H9 (cell line): Measurements from ENCODE around the gene RBM38. TPM values are rescaled to one million over a fixed set of nuclear protein-coding genes. Genes with fewer than 3 reads are reported as not detected.

Source experiments
- DNase-seq: peaks from one replicate; pipeline ENCODE4 v3.0.0-alpha.2; 2017
- H2AFZ ChIP-seq: one replicate; pipeline ENCODE4 v1.6.1; 2013; ENCODE audit warnings: mild to moderate bottlenecking, low read length, control low read depth, moderate library complexity
- H2AK5ac ChIP-seq: 2 replicates; pipeline ENCODE4 v1.6.1; 2013; ENCODE audit warnings: low read length, control low read depth, mixed read lengths; ENCODE audit not compliant: insufficient read length
- H2BK120ac ChIP-seq: one replicate; pipeline ENCODE4 v1.6.1; 2013; ENCODE audit warnings: low read depth, mild to moderate bottlenecking, low read length, control low read depth, inconsistent platforms; ENCODE audit not compliant: poor library complexity, severe bottlenecking
- H2BK12ac ChIP-seq: 2 replicates; pipeline ENCODE4 v1.6.1; 2013; ENCODE audit warnings: low read length, control low read depth, mixed read lengths, low read depth; ENCODE audit not compliant: insufficient read length
- H2BK15ac ChIP-seq: 2 replicates; pipeline ENCODE4 v1.6.1; 2013; ENCODE audit warnings: low read depth, low read length, control low read depth
- H2BK20ac ChIP-seq: one replicate; pipeline ENCODE4 v1.6.1; 2013; ENCODE audit warnings: low read depth, mild to moderate bottlenecking, low read length, control low read depth, inconsistent platforms; ENCODE audit not compliant: poor library complexity, severe bottlenecking
- H2BK5ac ChIP-seq: 2 replicates; pipeline ENCODE4 v1.6.1; 2013; ENCODE audit warnings: low read length, control low read depth, mixed read lengths; ENCODE audit not compliant: insufficient read length
- H3K14ac ChIP-seq: 2 replicates; pipeline ENCODE4 v1.6.1; 2013; ENCODE audit warnings: low read length, control low read depth; ENCODE audit not compliant: insufficient read depth
- H3K18ac ChIP-seq: 2 replicates; pipeline ENCODE4 v1.6.1; 2013; ENCODE audit warnings: low read depth, mild to moderate bottlenecking, mixed read lengths, low read length, control low read depth; ENCODE audit not compliant: insufficient read length
- H3K23ac ChIP-seq: 2 replicates; pipeline ENCODE4 v1.6.1; 2013; ENCODE audit warnings: low read length, control low read depth, mixed read lengths, low read depth; ENCODE audit not compliant: insufficient read length
- H3K23me2 ChIP-seq: 2 replicates; pipeline ENCODE4 v1.6.1; 2013; ENCODE audit warnings: low read depth, mild to moderate bottlenecking, mixed read lengths, low read length, control low read depth; ENCODE audit not compliant: insufficient read length, poor library complexity, severe bottlenecking
- H3K27ac ChIP-seq: 2 replicates; pipeline ENCODE4 v1.5.1; 2013; ENCODE audit warnings: low read length, control low read depth, mixed read lengths, low read depth; ENCODE audit not compliant: insufficient read length
- H3K27me3 ChIP-seq: 2 replicates; pipeline ENCODE4 v1.6.1; 2013; ENCODE audit warnings: low read length, control low read depth, inconsistent platforms; ENCODE audit not compliant: insufficient read depth
- H3K4ac ChIP-seq: 2 replicates; pipeline ENCODE4 v1.6.1; 2013; ENCODE audit warnings: low read depth, mild to moderate bottlenecking, control low read depth, inconsistent platforms, low read length, moderate library complexity
- H3K4me1 ChIP-seq: 2 replicates; pipeline ENCODE4 v1.6.1; 2013; ENCODE audit warnings: low read length, control low read depth, inconsistent platforms; ENCODE audit not compliant: insufficient read depth
- H3K4me2 ChIP-seq: 2 replicates; pipeline ENCODE4 v1.6.1; 2013; ENCODE audit warnings: low read length, control low read depth, mixed read lengths; ENCODE audit not compliant: insufficient read length, insufficient read depth
- H3K56ac ChIP-seq: 2 replicates; pipeline ENCODE4 v1.6.1; 2013; ENCODE audit warnings: low read depth, mild to moderate bottlenecking, mixed read lengths, low read length, control low read depth; ENCODE audit not compliant: insufficient read length
- H3K79me1 ChIP-seq: 2 replicates; pipeline ENCODE4 v1.6.1; 2013; ENCODE audit warnings: low read depth, mild to moderate bottlenecking, moderate library complexity, low read length, control low read depth, inconsistent platforms; ENCODE audit not compliant: insufficient read depth, poor library complexity, severe bottlenecking
- H3K79me2 ChIP-seq: 2 replicates; pipeline ENCODE4 v1.6.1; 2013; ENCODE audit warnings: low read length, control low read depth, inconsistent platforms; ENCODE audit not compliant: insufficient read depth
- H3K9ac ChIP-seq: 2 replicates; pipeline ENCODE4 v1.6.1; 2013; ENCODE audit warnings: low read length, control low read depth, mixed read lengths; ENCODE audit not compliant: insufficient read length; ENCODE audit errors: extremely low read depth
- H3K9me3 ChIP-seq: one replicate; pipeline ENCODE4 v1.6.1; 2013; ENCODE audit warnings: low read depth, low read length, inconsistent platforms; ENCODE audit not compliant: control insufficient read depth
- H3T11ph ChIP-seq: one replicate; pipeline ENCODE4 v1.6.1; 2013; ENCODE audit warnings: mild to moderate bottlenecking, low read length, control low read depth, inconsistent platforms
- H4K20me1 ChIP-seq: one replicate; pipeline ENCODE4 v1.6.1; 2013; ENCODE audit not compliant: control insufficient read depth, insufficient read length, insufficient read depth
- H4K5ac ChIP-seq: 2 replicates; pipeline ENCODE4 v1.6.1; 2013; ENCODE audit warnings: low read depth, mild to moderate bottlenecking, mixed read lengths, low read length, control low read depth; ENCODE audit not compliant: insufficient read length
- H4K8ac ChIP-seq: replicated peaks from 2 replicates; pipeline ENCODE4 v1.6.1; 2013; ENCODE audit warnings: low read length, control low read depth, mixed read lengths, low read depth; ENCODE audit not compliant: insufficient read length
- H4K91ac ChIP-seq: 2 replicates; pipeline ENCODE4 v1.6.1; 2013; ENCODE audit warnings: low read depth, mild to moderate bottlenecking, moderate library complexity, mixed read lengths, low read length, control low read depth; ENCODE audit not compliant: insufficient read length
- H3K27ac Mint-ChIP-seq, 3 experiments: 2 replicates in 2 of 3; 3 replicates in 1 of 3; pipeline ENCODE4 v1.8.0; 2020 to 2021; ENCODE audit warnings: mixed read lengths in 3 of 3, mild to moderate bottlenecking in 1 of 3, moderate library complexity in 1 of 3
- H3K27me3 Mint-ChIP-seq: 2 replicates; pipeline ENCODE4 v1.8.0; 2021; ENCODE audit warnings: low read depth, mild to moderate bottlenecking, moderate library complexity, mixed read lengths
- H3K36me3 Mint-ChIP-seq, 3 experiments: 2 replicates in 2 of 3; 3 replicates in 1 of 3; pipeline ENCODE4 v1.8.0; 2020 to 2021; ENCODE audit warnings: low read depth in 3 of 3, mixed read lengths in 3 of 3; ENCODE audit not compliant: insufficient read depth in 1 of 3
- H3K4me1 Mint-ChIP-seq, 2 experiments: 2 replicates each; pipeline ENCODE4 v1.8.0; 2020; ENCODE audit warnings: mixed read lengths in 2 of 2
- H3K4me3 Mint-ChIP-seq, 2 experiments: 2 replicates in 1 of 2; 3 replicates in 1 of 2; pipeline ENCODE4 v1.8.0; 2020 to 2021; ENCODE audit warnings: mild to moderate bottlenecking in 2 of 2, mixed read lengths in 2 of 2, moderate library complexity in 1 of 2
- H3K9me3 Mint-ChIP-seq, 2 experiments: 2 replicates in 1 of 2; 3 replicates in 1 of 2; pipeline ENCODE4 v1.8.0; 2020; ENCODE audit warnings: mild to moderate bottlenecking in 2 of 2, mixed read lengths in 2 of 2, moderate library complexity in 1 of 2
- WGBS: extraction: QIAGEN DNeasy Blood & Tissue Kit; methylation state at CpG from one replicate; pipeline ENCODE4 v1.1.7; 2013; ENCODE audit warnings: missing lambda C conversion rate, low lambda C conversion rate, mixed read lengths; ENCODE audit not compliant: insufficient read length; ENCODE audit errors: extremely low coverage; 5-methylcytosine and 5-hydroxymethylcytosine counted together
- total RNA-seq: library from RNA; stranded (reverse); gene quantifications from 2 replicates; pipeline ENCODE4 v1.2.1, GENCODE V29; 2021
- TF ChIP-seq, protein P1 (sequence below): fragments of 200-600 bp; sonication (generic); conservative IDR thresholded peaks from 3 replicates; pipeline ENCODE4 v1.8.0; 2021; ENCODE audit warnings: antibody characterized with exemption, mild to moderate bottlenecking

RBM38 gene
- total RNA-seq, 1 experiment from 2014 or later: 66.8 TPM

DNA sequence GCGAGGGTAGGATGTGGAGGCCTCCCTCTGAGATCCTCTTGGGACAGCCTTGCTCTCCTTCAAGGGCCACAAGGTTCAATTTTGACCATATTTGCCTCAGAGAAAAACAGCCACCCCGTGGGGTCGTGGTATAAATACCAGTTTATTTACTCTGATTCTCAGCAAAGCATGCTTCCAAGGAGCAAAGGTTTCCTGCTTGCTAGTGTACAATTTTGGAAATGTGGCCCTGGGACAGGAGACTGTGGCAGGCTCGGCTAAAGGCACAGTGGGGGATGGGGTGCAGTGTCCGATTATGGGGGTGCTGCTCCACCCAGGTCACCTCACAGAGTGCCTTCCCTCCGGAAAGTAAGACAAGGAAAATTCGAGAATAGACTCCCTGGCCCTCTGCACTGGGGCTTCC lies 31.1 kb downstream of the RBM38 start:
- Histone ChIP-seq H2BK5ac (no peak overlapping the region), H3K4ac (no peak overlapping the region), H4K8ac (no peak overlapping the region), H3K4me1 (no peaks in the 10 kb centered on the region), H2AK5ac (no peak overlapping the region), H2BK12ac (no peak overlapping the region), H2BK20ac (no peak overlapping the region), H4K5ac (no peak overlapping the region), H3K23ac (no peak overlapping the region), H3K23me2 (no peaks in the 10 kb centered on the region), H2BK120ac (no peak overlapping the region), H2BK15ac (no peak overlapping the region), H3K9ac (no peak overlapping the region), H3K27me3 (no peaks in the 10 kb centered on the region), H4K20me1 (no peaks in the 10 kb centered on the region), H3K18ac (no peak overlapping the region), H3K9me3 (no peaks in the 10 kb centered on the region), H3K79me2 (no peaks in the 10 kb centered on the region), H2AFZ (no peak overlapping the region), H3T11ph (no peak overlapping the region), H3K56ac (no peak overlapping the region), H3K4me2 (no peak overlapping the region), H3K79me1 (no peaks in the 10 kb centered on the region), H4K91ac (no peak overlapping the region), H3K14ac (no peak overlapping the region), H3K27ac (no peak overlapping the region)
- DNase-seq: no peak
- no CpG with 5 or more reads among the region's 7 CpGs for WGBS
- H3K27ac Mint-ChIP-seq: no peak overlapping the region; a peak in 1 of 7 replicates
- TF ChIP-seq, protein P1, sequence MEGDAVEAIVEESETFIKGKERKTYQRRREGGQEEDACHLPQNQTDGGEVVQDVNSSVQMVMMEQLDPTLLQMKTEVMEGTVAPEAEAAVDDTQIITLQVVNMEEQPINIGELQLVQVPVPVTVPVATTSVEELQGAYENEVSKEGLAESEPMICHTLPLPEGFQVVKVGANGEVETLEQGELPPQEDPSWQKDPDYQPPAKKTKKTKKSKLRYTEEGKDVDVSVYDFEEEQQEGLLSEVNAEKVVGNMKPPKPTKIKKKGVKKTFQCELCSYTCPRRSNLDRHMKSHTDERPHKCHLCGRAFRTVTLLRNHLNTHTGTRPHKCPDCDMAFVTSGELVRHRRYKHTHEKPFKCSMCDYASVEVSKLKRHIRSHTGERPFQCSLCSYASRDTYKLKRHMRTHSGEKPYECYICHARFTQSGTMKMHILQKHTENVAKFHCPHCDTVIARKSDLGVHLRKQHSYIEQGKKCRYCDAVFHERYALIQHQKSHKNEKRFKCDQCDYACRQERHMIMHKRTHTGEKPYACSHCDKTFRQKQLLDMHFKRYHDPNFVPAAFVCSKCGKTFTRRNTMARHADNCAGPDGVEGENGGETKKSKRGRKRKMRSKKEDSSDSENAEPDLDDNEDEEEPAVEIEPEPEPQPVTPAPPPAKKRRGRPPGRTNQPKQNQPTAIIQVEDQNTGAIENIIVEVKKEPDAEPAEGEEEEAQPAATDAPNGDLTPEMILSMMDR: no peak
- peaks cover 13 to 25% of the 10 kb centered on the region in 2 experiments for H3K4me1 Mint-ChIP-seq
- H3K27me3 Mint-ChIP-seq: peaks cover 2% of the 10 kb centered on the region
- H3K4me3 Mint-ChIP-seq: no peak overlapping the region
- H3K9me3 Mint-ChIP-seq: no peaks in the 10 kb centered on the region
- H3K36me3 Mint-ChIP-seq: no peaks in the 10 kb centered on the region
